HepG2 (cell line): Measurements from ENCODE around the gene ABHD1. TPM values are rescaled to one million over a fixed set of nuclear protein-coding genes. Genes with fewer than 3 reads are reported as not detected.

Experiments
- ERF ChIP-seq: IDR thresholded peaks from 2 replicates; pipeline ENCODE4 v1.6.1; 2018; ENCODE audit warnings: missing biosample characterization, missing genetic modification reagents
- FOXO4 ChIP-seq: sonication (generic); formaldehyde crosslinking; conservative IDR thresholded peaks from 2 replicates; pipeline ENCODE4 v1.8.1; 2023; ENCODE audit warnings: missing genetic modification reagents
- JUND ChIP-seq: sonication (generic); formaldehyde crosslinking; IDR thresholded peaks from 2 replicates; pipeline ENCODE4 v1.8.0; 2022; ENCODE audit warnings: mild to moderate bottlenecking, missing genetic modification reagents
- NFYC ChIP-seq: IDR thresholded peaks from 2 replicates; pipeline ENCODE4 v1.6.1; 2016; ENCODE audit warnings: missing genetic modification reagents, missing compliant biosample characterization
- PPARG ChIP-seq: conservative IDR thresholded peaks from 2 replicates; pipeline ENCODE4 v1.6.1; 2016; ENCODE audit warnings: missing biosample characterization, missing genetic modification reagents
- SMAD1 ChIP-seq: sonication (generic); formaldehyde crosslinking; IDR thresholded peaks from 2 replicates; pipeline ENCODE4 v1.4.0; 2020; ENCODE audit warnings: missing genetic modification reagents, low read depth, mild to moderate bottlenecking, borderline replicate concordance
- TP53 ChIP-seq: sonication (generic); formaldehyde crosslinking; conservative IDR thresholded peaks from 2 replicates; pipeline ENCODE4 v1.4.0; 2020; ENCODE audit warnings: missing genetic modification reagents
- YEATS2 ChIP-seq: sonication (generic); formaldehyde crosslinking; IDR thresholded peaks from 2 replicates; pipeline ENCODE4 v1.4.0; 2020; ENCODE audit warnings: missing genetic modification reagents, borderline replicate concordance
- ZMYM4 ChIP-seq: sonication (generic); formaldehyde crosslinking; IDR thresholded peaks from 2 replicates; pipeline ENCODE4 v1.8.1; 2023; ENCODE audit warnings: mild to moderate bottlenecking, missing genetic modification reagents
- ZNF329 ChIP-seq: sonication (generic); formaldehyde crosslinking; IDR thresholded peaks from 2 replicates; pipeline ENCODE4 v1.9.0; 2021; ENCODE audit warnings: low read depth, mild to moderate bottlenecking, missing genetic modification reagents
- ZNF34 ChIP-seq: sonication (generic); formaldehyde crosslinking; IDR thresholded peaks from 2 replicates; pipeline ENCODE4 v1.4.0; 2020; ENCODE audit warnings: mild to moderate bottlenecking, missing genetic modification reagents, borderline replicate concordance
- ZNF484 ChIP-seq: sonication (generic); formaldehyde crosslinking; IDR thresholded peaks from 2 replicates; pipeline ENCODE4 v1.5.1; 2020; ENCODE audit warnings: mild to moderate bottlenecking, low read depth, missing genetic modification reagents, borderline replicate concordance
- ZNF577 ChIP-seq: sonication (generic); formaldehyde crosslinking; IDR thresholded peaks from 2 replicates; pipeline ENCODE4 v1.4.0; 2020; ENCODE audit warnings: mild to moderate bottlenecking, low read depth, missing genetic modification reagents, borderline replicate concordance
- ZNF605 ChIP-seq: sonication (generic); formaldehyde crosslinking; IDR thresholded peaks from 2 replicates; pipeline ENCODE4 v1.8.0; 2022; ENCODE audit warnings: mild to moderate bottlenecking, missing genetic modification reagents
- ZNF615 ChIP-seq: sonication (generic); formaldehyde crosslinking; IDR thresholded peaks from 2 replicates; pipeline ENCODE4 v1.5.0; 2020; ENCODE audit warnings: mild to moderate bottlenecking, missing genetic modification reagents, borderline replicate concordance
- ZNF670 ChIP-seq: sonication (generic); formaldehyde crosslinking; IDR thresholded peaks from 2 replicates; pipeline ENCODE4 v1.8.0; 2022; ENCODE audit warnings: mild to moderate bottlenecking, missing genetic modification reagents, borderline replicate concordance
- polyA plus RNA-seq, 8 experiments: library from polyadenylated mRNA; depleted of rRNA in 3 of 8; stranded (reverse) in 7 of 8; unstranded in 1 of 8; fragments of >200 nt; fragmentation: Illumina TruSeq in 4 of 8; extraction: Trizol in 4 of 8; gene quantifications; 2 replicates each; pipeline versions ENCODE4 v1.2.1 to v1.2.3, GENCODE V29; 2011 to 2016; ENCODE audit warnings: low read depth in 4 of 8, missing spikeins in 1 of 8, mixed read lengths in 1 of 8; ENCODE audit not compliant: insufficient read depth in 1 of 8
- total RNA-seq, 5 experiments: library from RNA; depleted of rRNA; stranded (reverse); fragments of >200 nt; fragmentation: Illumina TruSeq; extraction: Trizol; gene quantifications; 2 replicates each; pipeline ENCODE4 v1.2.3, GENCODE V29; 2016; ENCODE audit warnings: low read depth in 1 of 5
- TF ChIP-seq, protein P1 (sequence below): sonication (generic); formaldehyde crosslinking; IDR thresholded peaks from 2 replicates; pipeline ENCODE4 v1.4.0; 2020; ENCODE audit warnings: mild to moderate bottlenecking, missing genetic modification reagents, borderline replicate concordance
- TF ChIP-seq, protein P2 (sequence below): sonication (generic); formaldehyde crosslinking; IDR thresholded peaks from 2 replicates; pipeline ENCODE4 v1.4.0; 2020; ENCODE audit warnings: mild to moderate bottlenecking, missing genetic modification reagents
- TF ChIP-seq, protein P3 (sequence below): sonication (generic); formaldehyde crosslinking; IDR thresholded peaks from 2 replicates; pipeline ENCODE4 v1.9.0; 2021; ENCODE audit warnings: mild to moderate bottlenecking, missing genetic modification reagents

ABHD1 gene
- total and polyA plus RNA-seq, 2 of the 13 experiments (the other 11 are each of a cell fraction or from before 2014, with no cell fraction given): 0.04 to 0.81 TPM

GRCh38 chr2:27118525-27119329, 4.9 kb upstream of the ABHD1 start, which contains the start of gene CGREF1 (continued):
- TF ChIP-seq, protein P1, sequence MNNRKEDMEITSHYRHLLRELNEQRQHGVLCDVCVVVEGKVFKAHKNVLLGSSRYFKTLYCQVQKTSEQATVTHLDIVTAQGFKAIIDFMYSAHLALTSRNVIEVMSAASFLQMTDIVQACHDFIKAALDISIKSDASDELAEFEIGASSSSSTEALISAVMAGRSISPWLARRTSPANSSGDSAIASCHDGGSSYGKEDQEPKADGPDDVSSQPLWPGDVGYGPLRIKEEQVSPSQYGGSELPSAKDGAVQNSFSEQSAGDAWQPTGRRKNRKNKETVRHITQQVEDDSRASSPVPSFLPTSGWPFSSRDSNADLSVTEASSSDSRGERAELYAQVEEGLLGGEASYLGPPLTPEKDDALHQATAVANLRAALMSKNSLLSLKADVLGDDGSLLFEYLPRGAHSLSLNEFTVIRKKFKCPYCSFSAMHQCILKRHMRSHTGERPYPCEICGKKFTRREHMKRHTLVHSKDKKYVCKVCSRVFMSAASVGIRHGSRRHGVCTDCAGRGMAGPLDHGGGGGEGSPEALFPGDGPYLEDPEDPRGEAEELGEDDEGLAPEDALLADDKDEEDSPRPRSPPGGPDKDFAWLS: no peak
- TF ChIP-seq ZNF34 (no peak), SMAD1 (0 out of 2 replicates have a peak, but pooled peaks have one; percentile 18), TP53 (no peak), ZMYM4 (peak; percentile 39), JUND (CRISPR knock-in tag) (no peak), ZNF577 (CRISPR knock-in tag) (no peak), YEATS2 (CRISPR knock-in tag) (no peak), ERF (CRISPR knock-in tag) (0 out of 2 replicates have a peak, but pooled peaks have one; percentile 27), ZNF329 (0 out of 2 replicates have a peak, but pooled peaks have one; percentile 37), NFYC (CRISPR knock-in tag) (no peak), ZNF670 (CRISPR knock-in tag) (no peak), FOXO4 (no peak), ZNF605 (no peak), PPARG (no peak), ZNF484 (CRISPR knock-in tag) (no peak), ZNF615 (CRISPR knock-in tag) (no peak)
- TF ChIP-seq, protein P2, sequence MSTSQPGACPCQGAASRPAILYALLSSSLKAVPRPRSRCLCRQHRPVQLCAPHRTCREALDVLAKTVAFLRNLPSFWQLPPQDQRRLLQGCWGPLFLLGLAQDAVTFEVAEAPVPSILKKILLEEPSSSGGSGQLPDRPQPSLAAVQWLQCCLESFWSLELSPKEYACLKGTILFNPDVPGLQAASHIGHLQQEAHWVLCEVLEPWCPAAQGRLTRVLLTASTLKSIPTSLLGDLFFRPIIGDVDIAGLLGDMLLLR (CRISPR knock-in tag): peak; percentile 74; the same call in 1 of the 2 replicates
- TF ChIP-seq, protein P3, sequence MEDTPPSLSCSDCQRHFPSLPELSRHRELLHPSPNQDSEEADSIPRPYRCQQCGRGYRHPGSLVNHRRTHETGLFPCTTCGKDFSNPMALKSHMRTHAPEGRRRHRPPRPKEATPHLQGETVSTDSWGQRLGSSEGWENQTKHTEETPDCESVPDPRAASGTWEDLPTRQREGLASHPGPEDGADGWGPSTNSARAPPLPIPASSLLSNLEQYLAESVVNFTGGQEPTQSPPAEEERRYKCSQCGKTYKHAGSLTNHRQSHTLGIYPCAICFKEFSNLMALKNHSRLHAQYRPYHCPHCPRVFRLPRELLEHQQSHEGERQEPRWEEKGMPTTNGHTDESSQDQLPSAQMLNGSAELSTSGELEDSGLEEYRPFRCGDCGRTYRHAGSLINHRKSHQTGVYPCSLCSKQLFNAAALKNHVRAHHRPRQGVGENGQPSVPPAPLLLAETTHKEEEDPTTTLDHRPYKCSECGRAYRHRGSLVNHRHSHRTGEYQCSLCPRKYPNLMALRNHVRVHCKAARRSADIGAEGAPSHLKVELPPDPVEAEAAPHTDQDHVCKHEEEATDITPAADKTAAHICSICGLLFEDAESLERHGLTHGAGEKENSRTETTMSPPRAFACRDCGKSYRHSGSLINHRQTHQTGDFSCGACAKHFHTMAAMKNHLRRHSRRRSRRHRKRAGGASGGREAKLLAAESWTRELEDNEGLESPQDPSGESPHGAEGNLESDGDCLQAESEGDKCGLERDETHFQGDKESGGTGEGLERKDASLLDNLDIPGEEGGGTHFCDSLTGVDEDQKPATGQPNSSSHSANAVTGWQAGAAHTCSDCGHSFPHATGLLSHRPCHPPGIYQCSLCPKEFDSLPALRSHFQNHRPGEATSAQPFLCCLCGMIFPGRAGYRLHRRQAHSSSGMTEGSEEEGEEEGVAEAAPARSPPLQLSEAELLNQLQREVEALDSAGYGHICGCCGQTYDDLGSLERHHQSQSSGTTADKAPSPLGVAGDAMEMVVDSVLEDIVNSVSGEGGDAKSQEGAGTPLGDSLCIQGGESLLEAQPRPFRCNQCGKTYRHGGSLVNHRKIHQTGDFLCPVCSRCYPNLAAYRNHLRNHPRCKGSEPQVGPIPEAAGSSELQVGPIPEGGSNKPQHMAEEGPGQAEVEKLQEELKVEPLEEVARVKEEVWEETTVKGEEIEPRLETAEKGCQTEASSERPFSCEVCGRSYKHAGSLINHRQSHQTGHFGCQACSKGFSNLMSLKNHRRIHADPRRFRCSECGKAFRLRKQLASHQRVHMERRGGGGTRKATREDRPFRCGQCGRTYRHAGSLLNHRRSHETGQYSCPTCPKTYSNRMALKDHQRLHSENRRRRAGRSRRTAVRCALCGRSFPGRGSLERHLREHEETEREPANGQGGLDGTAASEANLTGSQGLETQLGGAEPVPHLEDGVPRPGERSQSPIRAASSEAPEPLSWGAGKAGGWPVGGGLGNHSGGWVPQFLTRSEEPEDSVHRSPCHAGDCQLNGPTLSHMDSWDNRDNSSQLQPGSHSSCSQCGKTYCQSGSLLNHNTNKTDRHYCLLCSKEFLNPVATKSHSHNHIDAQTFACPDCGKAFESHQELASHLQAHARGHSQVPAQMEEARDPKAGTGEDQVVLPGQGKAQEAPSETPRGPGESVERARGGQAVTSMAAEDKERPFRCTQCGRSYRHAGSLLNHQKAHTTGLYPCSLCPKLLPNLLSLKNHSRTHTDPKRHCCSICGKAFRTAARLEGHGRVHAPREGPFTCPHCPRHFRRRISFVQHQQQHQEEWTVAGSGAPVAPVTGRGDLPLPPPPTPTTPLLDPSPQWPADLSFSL (CRISPR knock-in tag): no peak
